ENCODE data around the gene ZNF124.
"Not testable (repeated sequence)": the region's sequence is repeated elsewhere in the genome, so short reads cannot be mapped to it uniquely, and the experiment has no call there.

DNA sequence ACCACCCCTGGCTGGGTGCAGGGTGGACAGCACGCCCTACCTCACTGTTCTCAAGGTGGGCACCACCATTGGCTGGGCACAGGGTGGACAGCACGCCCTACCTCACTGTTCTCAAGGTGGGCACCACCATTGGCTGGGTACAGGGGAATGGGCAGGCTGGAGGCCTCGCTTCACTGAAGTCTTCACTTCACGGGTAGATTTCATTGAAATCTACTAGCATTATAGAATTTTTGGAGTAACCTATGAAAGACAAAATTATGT, 51.5 kb downstream of the ZNF124 start:
- TF ChIP-seq CTCF, POLR2A (IDR thresholded peaks at IDR 0.05): not testable (repeated sequence)
